Posterior vena cava (tissue), 2 donors: ENCODE data around the gene SRCIN1. TPM values are rescaled to one million over a fixed set of nuclear protein-coding genes. Genes with fewer than 3 reads are reported as not detected.
"Not testable (repeated sequence)": the region's sequence is repeated elsewhere in the genome, so short reads cannot be mapped to it uniquely, and the experiment has no call there.

ENCODE experiments used
- DNase-seq: peaks from one replicate; pipeline ENCODE4 v3.0.0-alpha.2; 2020; ENCODE audit warnings: low spot score
- intact Hi-C, 2 donors: fragments of 100-400 bp; cut with DNase I; formaldehyde crosslinking; loops; one replicate each; pipeline versions ENCODE4 v1.14.1 to v1.14.2; 2022 to 2023
- long read RNA-seq, 2 donors: library from polyadenylated mRNA; unstranded; transcript quantifications; one replicate each; pipeline ENCODE4 v2.0.0, GENCODE V29; 2020 to 2021
- total RNA-seq, 2 donors: library from RNA; stranded (reverse); fragmentation: NEBNext Ultra II Directional; extraction: Animal tissue kit (Norgen Biotek cat#: 25700); gene quantifications; one replicate each; pipeline ENCODE4 v1.2.1, GENCODE V29; 2021
- donor health status: DM: yes; HTN: yes; CAD: no.
- donor health status: DM: yes; HTN: yes; CAD: no.

Gene SRCIN1, protein sequence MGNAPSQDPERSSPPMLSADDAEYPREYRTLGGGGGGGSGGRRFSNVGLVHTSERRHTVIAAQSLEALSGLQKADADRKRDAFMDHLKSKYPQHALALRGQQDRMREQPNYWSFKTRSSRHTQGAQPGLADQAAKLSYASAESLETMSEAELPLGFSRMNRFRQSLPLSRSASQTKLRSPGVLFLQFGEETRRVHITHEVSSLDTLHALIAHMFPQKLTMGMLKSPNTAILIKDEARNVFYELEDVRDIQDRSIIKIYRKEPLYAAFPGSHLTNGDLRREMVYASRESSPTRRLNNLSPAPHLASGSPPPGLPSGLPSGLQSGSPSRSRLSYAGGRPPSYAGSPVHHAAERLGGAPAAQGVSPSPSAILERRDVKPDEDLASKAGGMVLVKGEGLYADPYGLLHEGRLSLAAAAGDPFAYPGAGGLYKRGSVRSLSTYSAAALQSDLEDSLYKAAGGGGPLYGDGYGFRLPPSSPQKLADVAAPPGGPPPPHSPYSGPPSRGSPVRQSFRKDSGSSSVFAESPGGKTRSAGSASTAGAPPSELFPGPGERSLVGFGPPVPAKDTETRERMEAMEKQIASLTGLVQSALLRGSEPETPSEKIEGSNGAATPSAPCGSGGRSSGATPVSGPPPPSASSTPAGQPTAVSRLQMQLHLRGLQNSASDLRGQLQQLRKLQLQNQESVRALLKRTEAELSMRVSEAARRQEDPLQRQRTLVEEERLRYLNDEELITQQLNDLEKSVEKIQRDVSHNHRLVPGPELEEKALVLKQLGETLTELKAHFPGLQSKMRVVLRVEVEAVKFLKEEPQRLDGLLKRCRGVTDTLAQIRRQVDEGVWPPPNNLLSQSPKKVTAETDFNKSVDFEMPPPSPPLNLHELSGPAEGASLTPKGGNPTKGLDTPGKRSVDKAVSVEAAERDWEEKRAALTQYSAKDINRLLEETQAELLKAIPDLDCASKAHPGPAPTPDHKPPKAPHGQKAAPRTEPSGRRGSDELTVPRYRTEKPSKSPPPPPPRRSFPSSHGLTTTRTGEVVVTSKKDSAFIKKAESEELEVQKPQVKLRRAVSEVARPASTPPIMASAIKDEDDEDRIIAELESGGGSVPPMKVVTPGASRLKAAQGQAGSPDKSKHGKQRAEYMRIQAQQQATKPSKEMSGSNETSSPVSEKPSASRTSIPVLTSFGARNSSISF
- total RNA-seq, result 1 to 10 TPM in 1 of 2 donors, under 1 TPM in 1; 0.93 to 1.2 TPM
- long read RNA-seq, donor 1, result 0 reads
- long read RNA-seq, donor 2, result 0 reads

DNA sequence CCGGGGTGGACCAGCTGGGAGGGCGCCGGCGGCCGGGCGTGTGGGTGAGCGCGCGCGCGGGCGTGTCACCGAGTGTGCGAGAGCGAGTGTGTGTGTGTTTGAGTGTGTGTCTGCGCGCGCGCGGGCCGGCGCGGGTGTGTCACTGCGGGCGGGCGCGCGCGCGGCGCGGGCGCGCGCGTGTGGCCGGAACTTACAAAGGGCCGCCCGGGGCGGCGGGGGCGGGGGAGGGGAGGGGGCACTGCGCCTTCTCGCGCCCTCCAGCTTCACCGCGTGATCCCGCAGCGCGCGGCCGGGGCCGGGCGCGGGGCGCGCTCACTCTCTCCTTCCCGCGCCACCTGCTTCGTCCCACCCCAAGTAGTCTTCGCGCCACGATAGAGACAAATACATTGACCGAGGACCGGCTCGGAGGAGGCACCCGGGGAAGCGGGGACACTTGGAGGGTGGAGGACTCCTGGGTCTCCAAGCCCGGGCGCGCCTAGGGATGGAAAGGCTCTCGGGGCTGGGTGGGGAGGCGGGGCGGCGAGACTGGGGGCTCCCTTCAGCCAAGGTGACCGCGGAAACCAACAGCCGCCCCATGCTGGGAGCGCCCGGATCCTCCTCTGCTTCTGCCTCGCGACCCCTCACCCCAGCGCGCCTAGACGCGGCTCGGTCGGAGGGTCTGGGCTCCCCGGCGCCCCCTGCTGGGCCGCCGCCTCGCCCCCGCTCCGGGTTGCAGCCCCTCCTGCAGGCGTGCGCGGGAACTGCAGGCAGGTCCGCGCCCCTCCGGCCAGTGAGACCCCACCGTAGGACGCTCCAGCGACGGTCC, at the start of gene SRCIN1:
Gene SRCIN1, minus strand, starts transcription at position 112 of the 805 bp plus-strand sequence. CDS start 247 bp downstream, outside the sequence.
- DNase-seq, result no peak

DNA sequence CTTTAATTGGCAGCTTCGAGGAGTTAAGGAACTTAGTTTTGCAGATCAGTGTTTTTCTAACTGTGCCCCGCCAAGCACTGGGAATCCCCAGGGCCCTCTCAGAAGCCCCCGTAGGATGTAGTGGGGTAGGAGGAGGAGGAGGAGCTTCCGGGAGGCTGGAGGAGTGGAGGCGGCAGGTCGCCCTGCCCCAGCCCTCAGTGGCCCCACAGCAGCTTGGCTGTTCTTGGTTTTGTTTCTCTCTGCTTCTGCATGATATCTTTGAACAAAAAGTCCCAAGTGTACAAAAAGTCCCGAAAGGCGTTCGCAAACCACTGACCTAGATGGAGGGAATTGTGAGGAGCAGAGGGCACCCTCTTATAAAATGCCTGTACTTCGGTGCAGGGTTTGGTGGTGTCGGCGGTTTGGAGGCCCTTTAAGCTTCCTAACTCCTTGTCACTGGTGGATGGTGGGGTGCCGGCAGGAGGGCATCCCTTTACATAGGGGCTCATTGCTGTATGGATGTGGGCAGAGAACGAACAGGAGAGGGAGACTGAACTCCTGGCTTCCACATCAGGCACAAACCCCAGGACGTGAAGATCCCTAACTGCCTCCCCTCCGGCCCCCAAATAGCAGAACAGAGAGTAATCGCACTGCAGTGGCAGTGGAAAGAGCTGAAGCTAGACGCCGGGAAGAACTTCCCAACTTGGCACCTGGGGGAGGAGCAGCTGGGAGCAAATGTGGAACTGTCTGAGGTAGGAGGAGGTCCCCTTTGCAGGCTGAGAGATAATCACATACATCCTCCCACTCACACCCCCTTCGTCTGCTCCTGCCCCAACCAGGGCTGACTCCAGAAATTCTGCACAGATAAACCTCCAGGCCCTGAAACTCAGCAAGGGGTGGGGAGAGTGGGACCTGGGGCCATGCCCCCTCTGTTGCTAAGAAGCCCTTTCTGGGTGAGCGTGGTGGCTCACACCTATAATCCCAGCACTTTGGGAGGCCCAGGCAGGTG, 49.0 kb upstream of the SRCIN1 start:
- DNase-seq, result peak; percentile 40
- intact Hi-C loops, result loop anchor here (5.0 kb wide), 2 partner anchors 42 to 92 kb away; no protein-coding TSS in a partner anchor

More for the DNA sequence above, at the start of gene SRCIN1:
- intact Hi-C loops, result no loop called here

DNA sequence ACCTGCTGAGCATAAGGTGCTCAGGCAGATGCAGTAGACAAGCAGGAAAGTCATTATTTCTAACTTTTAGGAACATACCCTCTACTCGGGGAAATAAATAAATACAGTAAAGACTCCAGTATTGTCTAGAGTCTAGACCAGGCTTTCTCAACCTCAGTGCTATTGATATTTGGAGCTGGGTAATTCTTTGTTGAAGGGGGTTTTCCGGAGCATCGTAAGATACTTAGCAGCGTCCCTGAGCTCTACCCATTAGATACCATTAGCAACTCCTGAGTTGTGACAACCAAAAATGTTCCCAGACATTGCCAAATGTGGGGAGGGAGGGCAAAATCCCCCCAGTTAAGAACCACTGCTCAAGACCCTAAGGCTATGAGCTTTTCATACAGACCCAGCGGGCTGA, 47.9 kb upstream of the SRCIN1 start:
- intact Hi-C loops, result loop anchor here in 1 of 2 donors (5.0 kb wide), 1 partner anchor 41 kb away; no protein-coding TSS in a partner anchor

DNA sequence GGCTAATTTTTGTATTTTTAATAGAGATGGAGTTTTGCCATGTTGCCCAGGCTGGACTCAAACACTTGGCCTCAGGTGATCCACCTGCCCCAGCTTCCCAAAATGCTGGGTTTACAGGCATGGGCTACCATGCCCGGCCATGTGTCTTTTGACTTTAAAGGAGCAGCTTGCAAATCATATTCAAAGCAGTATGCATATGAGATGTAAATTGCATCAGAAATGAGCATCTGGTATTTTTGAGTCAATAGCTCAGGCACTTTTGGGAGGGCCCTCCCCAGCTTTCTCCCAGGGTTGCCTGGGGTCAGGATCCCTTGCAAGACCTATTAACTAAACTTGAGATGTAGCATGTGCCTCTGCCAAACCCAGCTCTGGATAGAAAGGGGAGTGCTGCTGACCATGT, 47.5 kb upstream of the SRCIN1 start:
- peak; percentile 30 for DNase-seq
- intact Hi-C loops, result loop anchor here in 1 of 2 donors (5.0 kb wide), 1 partner anchor 41 kb away; no protein-coding TSS in a partner anchor

More for the DNA sequence above, 47.9 kb upstream of the SRCIN1 start:
- no peak for DNase-seq

DNA sequence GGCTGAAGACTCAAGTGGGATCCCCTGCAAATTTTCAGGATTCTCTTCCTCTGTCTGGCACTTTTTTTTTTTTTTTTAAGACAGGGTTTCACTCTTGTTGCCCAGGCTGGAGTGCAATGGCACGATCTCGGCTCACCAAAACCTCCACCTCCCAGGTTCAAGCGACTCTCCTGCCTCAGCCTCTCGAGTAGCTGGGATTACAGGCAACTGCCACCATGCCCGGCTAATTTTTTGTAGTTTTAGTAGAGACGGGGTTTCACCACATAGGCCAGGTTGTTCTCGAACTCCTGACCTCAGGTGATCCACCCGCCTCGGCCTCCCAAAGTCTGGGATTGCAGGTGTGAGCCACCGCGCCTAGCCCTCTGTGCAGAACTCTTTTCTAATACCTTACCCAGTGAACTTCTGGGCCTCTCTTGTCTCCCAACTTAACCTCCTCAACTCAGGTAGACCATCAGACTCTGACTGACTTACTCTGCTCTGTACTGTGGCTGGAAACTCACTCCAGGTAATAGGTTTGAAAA, 45.0 kb upstream of the SRCIN1 start:
- DNase-seq, result peak; percentile 8
- intact Hi-C loops, result loop anchor here in 1 of 2 donors (5.0 kb wide), 1 partner anchor 38 kb away; no protein-coding TSS in a partner anchor

DNA sequence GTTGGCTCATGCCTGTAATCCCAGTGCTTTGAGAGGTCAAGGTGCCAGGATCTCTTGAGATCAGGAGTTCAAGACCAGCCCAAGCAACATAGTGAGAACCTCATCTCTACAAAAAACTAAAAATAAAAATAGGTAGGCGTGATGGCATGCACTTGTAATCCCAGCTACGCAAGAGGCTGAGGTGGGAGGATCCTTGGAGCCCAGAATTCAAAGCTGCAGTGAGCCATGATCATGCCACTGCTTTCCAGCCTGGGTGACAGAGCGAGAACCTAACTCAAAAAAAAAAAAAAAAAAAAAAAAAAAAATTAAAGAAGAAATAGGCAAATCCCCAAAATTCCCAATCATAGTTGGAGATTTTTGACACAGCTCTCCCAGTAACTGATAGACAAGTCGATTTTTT, 32.2 kb upstream of the SRCIN1 start:
- no peak for DNase-seq
- intact Hi-C loops, result no loop called here

DNA sequence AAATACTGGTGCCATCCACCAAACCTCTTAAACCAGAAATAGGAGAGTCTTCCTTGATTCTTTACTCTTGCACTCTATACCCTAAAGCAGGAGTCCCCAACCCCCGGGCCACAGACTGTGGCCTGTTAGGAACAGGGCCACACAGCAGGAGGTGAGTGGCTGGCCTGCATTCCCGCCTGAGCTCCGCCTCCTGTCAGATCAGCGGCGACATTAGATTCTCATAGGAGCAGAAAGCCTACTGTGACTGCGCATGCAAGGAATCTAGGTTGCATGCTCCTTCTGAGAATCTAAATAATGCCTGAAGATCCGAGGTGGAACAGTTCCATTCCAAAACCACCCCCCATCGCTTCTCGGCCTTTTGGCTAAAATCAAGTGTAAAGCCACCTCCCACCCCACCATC, 30.3 kb upstream of the SRCIN1 start:
- intact Hi-C loops, result no loop called here
- DNase-seq, result no peak

DNA sequence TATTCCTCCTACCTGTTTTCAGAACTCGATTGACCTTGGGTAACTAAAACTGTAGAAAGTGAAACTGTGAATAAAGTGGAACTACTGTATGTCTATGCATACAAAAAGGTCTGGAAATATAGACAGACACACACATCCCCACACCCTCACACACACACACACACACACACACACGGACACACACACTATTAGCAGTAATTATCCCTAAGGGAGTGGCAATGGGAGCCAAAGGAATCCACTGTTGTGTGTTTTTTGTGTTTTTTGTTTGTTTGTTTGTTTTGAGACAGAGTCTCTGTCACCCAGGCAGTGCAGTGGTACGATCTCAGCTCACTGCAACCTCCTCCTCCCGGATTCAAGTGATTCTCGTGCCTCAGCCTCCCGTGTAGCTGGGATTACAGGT, 26.6 kb upstream of the SRCIN1 start:
- peak; percentile 44 for DNase-seq
- intact Hi-C loops, result no loop called here

DNA sequence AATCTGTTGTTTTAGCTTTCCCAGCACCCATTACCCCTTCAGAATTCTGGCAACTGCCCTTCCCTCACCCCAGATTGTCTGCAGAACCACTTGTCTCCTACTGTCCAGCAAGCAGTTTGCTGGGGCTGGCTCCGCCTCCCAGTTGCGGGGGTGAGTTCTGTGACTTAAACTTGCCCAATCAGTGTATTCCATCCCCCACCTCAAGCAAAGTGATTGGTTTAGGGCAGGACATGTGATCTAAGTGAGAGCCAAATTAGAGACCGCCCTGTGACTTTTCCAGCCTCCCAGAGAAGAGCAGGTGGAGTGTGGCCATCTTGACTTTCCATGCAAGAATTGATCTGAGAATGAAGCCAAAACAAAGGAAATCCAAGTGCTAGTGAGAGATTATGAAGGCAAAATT, 22.7 kb upstream of the SRCIN1 start:
- intact Hi-C loops, result no loop called here
- DNase-seq, result peak; percentile 40

DNA sequence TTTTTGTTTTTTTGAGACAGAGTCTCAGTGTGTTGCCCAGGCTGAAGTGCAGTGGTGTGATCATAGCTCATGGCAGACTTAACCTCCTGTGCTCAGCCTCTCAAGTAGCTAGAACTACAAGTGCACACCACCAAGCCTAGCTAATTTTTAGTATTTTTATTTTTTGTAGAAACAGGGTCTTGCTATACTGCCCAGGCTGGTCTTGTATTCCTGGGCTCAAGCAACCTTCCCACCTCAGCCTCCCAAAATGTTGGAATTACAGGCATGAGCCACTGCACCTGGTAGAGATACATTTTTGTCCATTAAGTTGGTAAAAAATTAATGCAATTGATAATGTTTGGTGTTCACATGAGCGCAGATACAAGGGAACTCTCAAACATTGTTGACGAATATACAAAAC, 22.2 kb upstream of the SRCIN1 start:
- DNase-seq, result no peak
- intact Hi-C loops, result no loop called here

DNA sequence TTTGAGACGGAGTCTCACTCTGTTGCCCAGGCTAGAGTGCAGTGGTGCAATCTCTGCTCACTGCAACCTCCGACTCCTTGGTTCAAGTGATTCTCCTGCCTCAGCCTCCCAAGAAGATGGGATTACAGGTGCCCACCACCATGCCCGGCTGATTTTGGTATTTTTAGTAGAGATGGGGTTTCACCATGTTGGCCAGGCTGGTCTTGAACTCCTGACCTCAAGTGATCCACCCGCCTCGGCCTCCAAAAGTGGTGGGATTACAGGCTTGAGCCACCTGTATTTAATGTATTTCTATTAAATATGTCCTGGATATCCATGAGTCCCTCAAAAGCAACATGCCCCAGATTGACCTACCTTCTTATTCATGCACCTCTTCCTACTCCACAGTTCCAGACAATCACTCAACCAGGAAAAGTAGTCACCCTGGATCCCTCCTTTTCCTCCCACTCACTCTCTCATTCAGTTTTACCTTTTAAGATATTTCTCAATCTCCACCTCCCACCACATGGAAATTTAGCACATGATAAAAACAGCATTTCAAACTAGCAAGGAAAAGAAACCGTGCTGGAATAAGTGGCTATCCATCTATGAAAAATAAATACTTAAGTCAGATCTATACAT, 21.0 kb upstream of the SRCIN1 start:
- DNase-seq, result peak; percentile 20
- intact Hi-C loops, result not testable (repeated sequence)

DNA sequence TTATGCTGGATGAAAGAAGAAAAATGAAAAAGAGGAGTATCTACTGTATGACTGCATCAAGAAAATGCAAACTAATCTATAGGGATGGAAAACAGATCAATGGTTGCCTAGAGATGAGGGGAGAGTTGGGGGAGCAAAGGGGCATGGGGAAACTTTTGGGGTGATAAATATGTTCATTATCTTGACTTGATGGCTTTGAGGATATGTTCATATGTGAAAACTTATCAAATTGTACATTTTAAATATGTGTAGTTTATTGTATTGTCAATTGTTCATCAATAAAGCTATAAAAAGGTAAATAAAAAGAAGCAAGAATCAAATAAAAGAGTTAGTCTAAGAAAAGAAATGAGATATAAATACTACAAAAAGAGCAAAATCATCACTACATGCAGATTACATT, 19.7 kb upstream of the SRCIN1 start:
- DNase-seq, result no peak
- intact Hi-C loops, result no loop called here

DNA sequence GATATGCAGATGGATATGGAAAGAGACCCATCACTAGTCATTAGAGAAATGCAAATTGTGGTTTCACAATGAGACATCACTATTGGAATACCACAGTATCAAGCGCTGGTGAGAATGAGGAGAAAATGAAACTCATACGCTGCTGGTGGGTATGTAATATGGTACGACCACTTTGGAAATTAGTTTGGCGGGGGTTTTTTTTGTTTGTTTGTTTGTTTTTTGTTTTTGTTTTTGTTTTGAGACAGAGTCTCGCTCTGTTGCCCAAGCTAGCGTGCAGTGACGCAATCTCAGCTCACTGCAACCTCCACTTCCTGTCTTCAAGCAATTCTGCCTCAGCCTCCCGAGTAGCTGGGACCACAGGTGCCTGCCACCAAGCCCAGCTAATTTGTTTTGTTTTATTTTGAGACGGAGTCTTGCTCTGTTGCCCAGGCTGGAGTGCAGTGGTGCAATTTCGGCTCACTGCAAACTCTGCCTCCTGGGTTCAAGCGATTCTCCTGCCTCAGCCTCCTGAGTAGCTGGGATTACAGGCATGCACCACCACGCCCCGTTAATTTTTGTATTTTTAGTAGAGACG, 19.1 kb upstream of the SRCIN1 start:
- intact Hi-C loops, result not testable (repeated sequence)
- peak; percentile 35 for DNase-seq

DNA sequence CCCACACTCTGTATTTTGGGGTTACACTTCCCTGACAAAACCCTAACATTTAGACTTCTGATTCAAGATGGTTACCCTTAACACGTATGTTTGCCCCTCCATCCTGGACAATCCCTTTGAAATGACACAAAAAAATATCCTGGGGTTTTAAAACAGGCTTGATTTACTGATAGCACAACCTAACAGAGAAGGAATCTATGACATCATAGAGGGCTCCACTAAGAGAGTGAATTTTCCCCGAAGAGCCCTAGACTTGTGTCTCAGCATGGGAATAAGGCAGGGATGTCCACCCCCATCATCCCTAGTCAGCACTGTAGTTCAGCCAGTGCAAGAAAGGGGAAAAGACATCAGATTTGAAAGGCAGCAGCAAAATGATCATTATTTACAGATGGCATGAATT, 15.8 kb upstream of the SRCIN1 start:
- no peak for DNase-seq
- intact Hi-C loops, result no loop called here

DNA sequence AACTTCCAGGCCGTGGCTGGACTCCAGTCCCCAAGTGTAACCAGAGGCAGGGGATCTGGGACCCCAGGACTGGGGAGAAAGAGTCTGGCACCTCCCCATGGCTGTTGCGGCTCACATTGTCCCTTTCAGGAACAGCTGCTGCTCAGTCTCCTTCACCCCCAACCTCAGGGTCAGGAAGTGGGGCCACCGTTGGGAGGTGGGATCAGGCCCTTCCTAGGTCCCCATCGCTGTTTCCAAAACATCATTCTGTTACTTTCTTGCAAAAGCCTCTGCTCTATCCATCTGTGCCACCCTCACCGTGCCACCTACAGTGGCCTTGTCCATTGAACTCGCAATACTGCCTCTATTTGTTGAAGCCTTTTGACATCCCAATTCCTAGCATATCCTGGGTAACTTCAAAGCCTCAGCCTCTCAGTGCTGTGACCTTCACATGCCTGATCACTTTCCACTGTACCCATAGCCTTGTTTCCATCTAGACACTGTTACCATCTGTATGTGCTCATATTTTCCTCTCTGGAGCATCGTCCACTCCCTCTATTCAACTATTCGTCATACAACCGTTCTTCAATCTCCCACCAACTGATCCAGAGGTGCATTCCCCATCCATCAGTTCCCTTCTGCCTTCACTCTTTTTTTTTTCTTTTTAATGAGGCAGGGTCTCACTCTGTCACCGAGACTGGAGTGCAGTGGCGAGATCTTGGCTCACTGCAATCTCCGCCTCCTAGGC, 15.0 kb upstream of the SRCIN1 start:
- peak; percentile 51 for DNase-seq
- intact Hi-C loops, result no loop called here
